Body of pancreas (tissue), 4 donors: Measurements from ENCODE around the gene GNAI1.

Source experiments
- CTCF ChIP-seq, 7 experiments: fragments of 450-650 bp in 4 of 7; fragments of 200-600 bp in 3 of 7; sonication (generic) in 3 of 7; IDR thresholded peaks; one replicate each; pipeline ENCODE4 v1.5.1; 2016 to 2019; ENCODE audit warnings: antibody characterized with exemption in 7 of 7
- POLR2A ChIP-seq, 3 donors: fragments of 450-650 bp; IDR thresholded peaks; one replicate each; pipeline ENCODE4 v1.6.1; 2016; ENCODE audit warnings: antibody characterized with exemption in 3 of 3, mild to moderate bottlenecking in 2 of 3

- TF ChIP-seq CTCF (IDR thresholded peaks at IDR 0.05), result no peak
- no peak for TF ChIP-seq POLR2A (IDR thresholded peaks at IDR 0.05)
These were observed 16.1 kb downstream of the GNAI1 start for GRCh38 chr7:80150611-80151273.
